HepG2 (cell line): ENCODE data around the gene SNX13. TPM values are rescaled to one million over a fixed set of nuclear protein-coding genes. Genes with fewer than 3 reads are reported as not detected.
A peak's percentile ranks its signal among the peaks of the same experiment; 100 is the strongest.

Source experiments
- ATAC-seq: fragments of 200-7000 bp; cut with Tn5 transposase; 3 replicates; pipeline ENCODE4 v1.9.1; 2020; ENCODE audit warnings: mild to moderate bottlenecking, moderate library complexity
- BruUV-seq: library from RNA; stranded (reverse); fragments of 400-500 nt; replicated peaks from 2 replicates; lab custom pipeline; 2021; lab: Mats Ljungman, UMichigan
- CTCF ChIA-PET: fragments of 300-600 bp; formaldehyde crosslinking; extraction: SDS; loops from one replicate; lab custom pipeline; 2021; ENCODE audit warnings: low total read pairs, inconsistent platforms, low intra/inter-chr PET ratio; lab: Yijun Ruan, JAX
- POLR2A ChIA-PET: fragments of 350-600 bp; sonication (Branson Sonifier 250); formaldehyde crosslinking; loops from one replicate; lab custom pipeline; 2020; ENCODE audit warnings: antibody characterized with exemption, inconsistent platforms; lab: Yijun Ruan, JAX
- DNase-seq: peaks from one replicate; pipeline ENCODE4 v3.0.0-alpha.2; 2015; ENCODE audit warnings: low spot score
- FAIRE-seq: peaks from 3 replicates; lab custom pipeline; 2011; peaks lifted over from hg19 to GRCh38; lab: Jason Lieb, UNC
- H2AFZ ChIP-seq: one replicate; pipeline ENCODE4 v1.6.1; 2011; ENCODE audit warnings: low read length, inconsistent platforms
- H3K27ac ChIP-seq: fragments of 300-600 bp; 3 replicates; pipeline ENCODE4 v1.8.0; 2011; ENCODE audit warnings: mixed run types, mild to moderate bottlenecking, mixed read lengths, low read length, inconsistent platforms; ENCODE audit not compliant: insufficient read depth; ENCODE audit errors: extremely low read length
- H3K27me3 ChIP-seq, 2 experiments: fragments of 200-600 bp in 1 of 2; 2 replicates in 1 of 2; 3 replicates in 1 of 2; pipeline versions ENCODE4 v1.6.0 to v1.8.0; 2011; ENCODE audit warnings: low read length in 2 of 2, mild to moderate bottlenecking in 2 of 2, moderate library complexity in 2 of 2, inconsistent platforms in 1 of 2; ENCODE audit not compliant: insufficient read depth in 2 of 2, control insufficient read depth in 1 of 2
- H3K36me3 ChIP-seq, 2 experiments: fragments of 200-600 bp in 1 of 2; replicated peaks in 1 of 2; 2 replicates in 1 of 2; 3 replicates in 1 of 2; pipeline versions ENCODE4 v1.5.1 to v1.8.0; 2011; ENCODE audit warnings: low read length in 2 of 2, inconsistent platforms in 1 of 2; ENCODE audit not compliant: insufficient read depth in 2 of 2, control insufficient read depth in 1 of 2
- H3K4me1 ChIP-seq: 2 replicates; pipeline ENCODE4 v1.5.1; 2012; ENCODE audit warnings: low read length, inconsistent platforms; ENCODE audit not compliant: insufficient read depth
- H3K4me2 ChIP-seq: 2 replicates; pipeline ENCODE4 v1.6.0; 2011; ENCODE audit warnings: low read depth, low read length, inconsistent platforms
- H3K4me3 ChIP-seq, 3 experiments: fragments of 200-600 bp in 1 of 3; sonication (generic), shearing (Covaris generic) in 1 of 3; replicated peaks in 1 of 3; 2 replicates each; pipeline ENCODE4 v1.5.1; 2011 to 2016; ENCODE audit warnings: low read length in 3 of 3, inconsistent platforms in 2 of 3, low read depth in 2 of 3, mild to moderate bottlenecking in 2 of 3, control low read depth in 1 of 3, mixed read lengths in 1 of 3; ENCODE audit not compliant: insufficient read depth in 1 of 3
- H3K79me2 ChIP-seq: one replicate; pipeline ENCODE4 v1.6.1; 2011; ENCODE audit warnings: low read length, inconsistent platforms; ENCODE audit not compliant: insufficient read depth
- H3K9ac ChIP-seq: 2 replicates; pipeline ENCODE4 v1.6.0; 2011; ENCODE audit warnings: mild to moderate bottlenecking, low read depth, low read length, inconsistent platforms; ENCODE audit not compliant: insufficient read depth
- H3K9me3 ChIP-seq: 2 replicates; pipeline ENCODE4 v1.5.1; 2012; ENCODE audit warnings: mild to moderate bottlenecking, low read length
- H4K20me1 ChIP-seq: 2 replicates; pipeline ENCODE4 v1.6.0; 2011; ENCODE audit warnings: inconsistent platforms, mild to moderate bottlenecking, low read length, moderate library complexity; ENCODE audit not compliant: insufficient read depth
- BRD4 ChIP-seq: sonication (generic); formaldehyde crosslinking; IDR thresholded peaks from 2 replicates; pipeline ENCODE4 v1.4.0; 2020; ENCODE audit warnings: missing genetic modification reagents
- HNRNPL ChIP-seq: fragments of 200-400 bp; formaldehyde crosslinking; IDR thresholded peaks from 2 replicates; pipeline ENCODE4 v1.6.1; 2017; ENCODE audit warnings: mild to moderate bottlenecking, low read depth, low read length
- HOXA3 ChIP-seq: sonication (generic); formaldehyde crosslinking; IDR thresholded peaks from 2 replicates; pipeline ENCODE4 v1.5.0; 2020; ENCODE audit warnings: missing genetic modification reagents
- MAFK ChIP-seq, 2 experiments: IDR thresholded peaks in 1 of 2; conservative IDR thresholded peaks in 1 of 2; 2 replicates each; pipeline ENCODE4 v1.6.1; 2011; ENCODE audit warnings: improper control_type of control experiment in 2 of 2, low read length in 2 of 2
- POLR2G ChIP-seq: fragments of 200-400 bp; formaldehyde crosslinking; IDR thresholded peaks from 2 replicates; pipeline ENCODE4 v1.6.1; 2018; ENCODE audit warnings: mild to moderate bottlenecking, low read depth, low read length, moderate library complexity
- ZBTB25 ChIP-seq: IDR thresholded peaks from 2 replicates; pipeline ENCODE4 v1.6.1; 2018; ENCODE audit warnings: missing genetic modification reagents
- WGBS: methylation state at CpG from one replicate; pipeline ENCODE4 v1.1.6; 2017; ENCODE audit warnings: low lambda C conversion rate; 5-methylcytosine and 5-hydroxymethylcytosine counted together
- in situ Hi-C: cut with HindIII; loops from 2 replicates; pipeline ENCODE4 v1.10.0; 2017; ENCODE audit warnings: low pct_unique_long_range_greater_than_20kb; ENCODE audit not compliant: extremely low pct_ligation_motif_present
- intact Hi-C: fragments of 100-400 bp; cut with micrococcal nuclease; formaldehyde crosslinking; loops from one replicate; pipeline ENCODE4 v1.10.0; 2022; ENCODE audit not compliant: unreplicated experiment
- polyA plus RNA-seq, 8 experiments: library from polyadenylated mRNA; depleted of rRNA in 3 of 8; stranded (reverse) in 7 of 8; unstranded in 1 of 8; fragments of >200 nt; fragmentation: Illumina TruSeq in 4 of 8; extraction: Trizol in 4 of 8; gene quantifications; 2 replicates each; pipeline versions ENCODE4 v1.2.1 to v1.2.3, GENCODE V29; 2011 to 2016; ENCODE audit warnings: low read depth in 4 of 8, missing spikeins in 1 of 8, mixed read lengths in 1 of 8; ENCODE audit not compliant: insufficient read depth in 1 of 8
- total RNA-seq, 5 experiments: library from RNA; depleted of rRNA; stranded (reverse); fragments of >200 nt; fragmentation: Illumina TruSeq; extraction: Trizol; gene quantifications; 2 replicates each; pipeline ENCODE4 v1.2.3, GENCODE V29; 2016; ENCODE audit warnings: low read depth in 1 of 5

The SNX13 gene
- total and polyA plus RNA-seq, 2 of the 13 experiments (the other 11 are each of a cell fraction or from before 2014, with no cell fraction given) = 14.3 to 32.3 TPM

- no peak overlapping the region for H3K4me3 ChIP-seq
- DNase-seq = no peak
- no peak overlapping the region for H3K27ac ChIP-seq
- 39% methylated on average over 1 of the region's 1 CpG for WGBS
- H4K20me1 ChIP-seq = no peaks in the 10 kb centered on the region
- TF ChIP-seq MAFK (conservative IDR thresholded peaks at IDR 0.05 in 1 of 2, IDR thresholded peaks at IDR 0.05 in 1 of 2; ENCODE audit: low read length in 2 of 2) (0 out of 4 replicates have a peak, but pooled peaks of 1 of the 2 experiments have one; percentile 1), POLR2G (no peak)
- TF ChIP-seq, all 625 proteins: peak for 1
- Histone ChIP-seq H3K79me2 (no peaks in the 10 kb centered on the region), H3K36me3 (no peaks in the 10 kb centered on the region), H3K9ac (no peak overlapping the region), H3K4me1 (peaks cover 8% of the 10 kb centered on the region), H3K9me3 (no peaks in the 10 kb centered on the region), H2AFZ (no peak overlapping the region), H3K27me3 (no peaks in the 10 kb centered on the region), H3K4me2 (no peak overlapping the region)
- in situ Hi-C loops (no loop called here), intact Hi-C loops (loop anchor here (10.0 kb wide), 1 partner anchor 142 kb away; no protein-coding TSS in a partner anchor)
- ChIA-PET POLR2A (no interaction called here), CTCF (no interaction called here)
- FAIRE-seq (no peak), ATAC-seq (no peak)
- no TSS peak for BruUV-seq
These were observed 6.3 kb upstream of the SNX13 start for GRCh38 chr7:17946591-17946990.

GRCh38 chr7:17944720-17945119 lies 4.4 kb upstream of the SNX13 start:
- POLR2A ChIA-PET = no interaction called here
- 61% methylated on average over 1 of the region's 1 CpG for WGBS
- CTCF ChIA-PET = no interaction called here
- Histone ChIP-seq H3K36me3 (no peaks in the 10 kb centered on the region), H3K4me1 (peaks cover 13% of the 10 kb centered on the region), H3K27me3 (no peaks in the 10 kb centered on the region; a peak in 1 of 5 replicates), H3K27ac (no peak overlapping the region), H3K9ac (no peak overlapping the region), H4K20me1 (no peaks in the 10 kb centered on the region), H2AFZ (no peak overlapping the region), H3K79me2 (peaks cover 3% of the 10 kb centered on the region), H3K4me2 (no peak overlapping the region), H3K4me3 (no peak overlapping the region), H3K9me3 (no peaks in the 10 kb centered on the region)
- ATAC-seq = no peak
- BruUV-seq = no TSS peak
- no peak for FAIRE-seq
- no peak for DNase-seq
- TF ChIP-seq HNRNPL (no peak), HOXA3 (no peak), ZBTB25 (CRISPR knock-in tag) (no peak), BRD4 (CRISPR knock-in tag) (no peak)
- intact Hi-C loops (loop anchor here (1.0 to 10.0 kb wide), 2 partner anchors 140 to 174 kb away; no protein-coding TSS in a partner anchor), in situ Hi-C loops (no loop called here)
